HG02938 (cell line): Measurements from ENCODE around the gene PTPRM.
"Not testable (repeated sequence)": the region's sequence is repeated elsewhere in the genome, so short reads cannot be mapped to it uniquely, and the experiment has no call there.

Source experiments
- ATAC-seq: cut with Tn5 transposase; IDR thresholded peaks from one replicate; pipeline ENCODE4 v1.9.1; 2021; ENCODE audit warnings: mild to moderate bottlenecking, moderate library complexity; ENCODE audit not compliant: unreplicated experiment

PTPRM gene

DNA sequence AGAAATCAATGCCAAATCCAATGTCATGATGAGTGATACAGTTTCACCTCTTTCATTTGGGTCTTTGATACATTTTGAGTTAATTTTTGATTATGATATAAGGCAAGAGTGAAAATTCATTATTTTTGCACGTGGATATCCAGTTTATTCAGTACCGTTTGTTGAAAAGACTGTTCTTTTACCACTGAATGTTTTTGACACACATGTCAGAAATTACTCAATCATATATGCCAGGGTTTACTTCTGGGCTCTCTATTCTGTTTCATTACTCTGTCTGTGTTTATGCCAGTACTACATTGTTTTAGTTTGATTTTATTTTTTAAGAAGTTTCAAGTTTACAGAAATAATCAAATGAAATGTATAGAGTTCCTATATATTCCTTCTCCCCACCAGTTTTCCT, 154.4 kb downstream of the PTPRM start:
- no peak for ATAC-seq

GRCh38 chr18:7722955-7723354, 155.8 kb downstream of the PTPRM start:
- ATAC-seq, result no peak

- ATAC-seq, result no peak
Measured at GRCh38 chr18:7723558-7723957, 156.4 kb downstream of the PTPRM start.

DNA sequence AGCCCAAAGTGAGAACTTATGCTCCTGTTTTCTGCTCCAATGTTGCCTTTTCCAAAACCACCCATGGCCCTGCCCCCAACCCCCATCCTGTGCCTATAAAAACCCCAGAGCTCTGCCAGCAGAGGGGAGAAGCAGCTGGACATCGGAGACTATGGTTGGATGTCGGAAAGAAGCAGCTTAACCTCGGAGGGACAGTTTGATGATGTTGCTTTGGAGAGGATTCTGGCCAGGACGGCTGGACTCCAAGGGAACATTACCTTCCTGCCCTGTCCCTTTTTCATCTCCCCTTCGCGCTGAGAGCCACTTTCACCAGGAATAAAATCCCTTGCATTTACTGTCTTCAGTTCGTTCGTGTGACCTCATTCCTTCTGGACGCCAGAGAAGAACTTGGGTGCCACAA, 158.4 kb downstream of the PTPRM start:
- ATAC-seq, result no peak

DNA sequence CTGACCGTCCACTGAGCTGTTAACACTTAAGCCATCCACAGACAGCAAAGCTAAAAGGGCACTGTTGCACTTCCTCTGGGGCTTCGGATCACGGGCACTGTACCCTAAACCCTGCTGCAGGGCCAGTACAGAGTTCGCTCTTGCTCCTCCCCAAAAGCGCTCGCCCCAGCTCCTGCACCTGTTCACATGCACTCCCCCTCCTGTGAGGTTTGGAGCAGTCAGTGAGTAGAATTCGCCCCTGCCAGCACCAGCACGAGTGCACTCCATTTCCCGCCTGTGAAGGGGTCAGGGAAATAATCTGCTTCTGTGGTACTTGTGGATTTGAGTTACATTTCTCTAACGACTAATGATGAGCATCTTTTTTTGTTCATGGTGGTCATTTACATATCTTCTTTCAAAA, 158.8 kb downstream of the PTPRM start:
- ATAC-seq, result no peak

GRCh38 chr18:7726522-7726921, 159.4 kb downstream of the PTPRM start:
- ATAC-seq, result no peak

GRCh38 chr18:7727361-7728076, 160.4 kb downstream of the PTPRM start:
- ATAC-seq, result no peak

- ATAC-seq, result no peak
Measured at GRCh38 chr18:7728297-7728696, 161.2 kb downstream of the PTPRM start.

- no peak for ATAC-seq
Measured at GRCh38 chr18:7729868-7730267, 162.8 kb downstream of the PTPRM start.

- ATAC-seq, result no peak
Measured at GRCh38 chr18:7730682-7731081, 163.6 kb downstream of the PTPRM start.

DNA sequence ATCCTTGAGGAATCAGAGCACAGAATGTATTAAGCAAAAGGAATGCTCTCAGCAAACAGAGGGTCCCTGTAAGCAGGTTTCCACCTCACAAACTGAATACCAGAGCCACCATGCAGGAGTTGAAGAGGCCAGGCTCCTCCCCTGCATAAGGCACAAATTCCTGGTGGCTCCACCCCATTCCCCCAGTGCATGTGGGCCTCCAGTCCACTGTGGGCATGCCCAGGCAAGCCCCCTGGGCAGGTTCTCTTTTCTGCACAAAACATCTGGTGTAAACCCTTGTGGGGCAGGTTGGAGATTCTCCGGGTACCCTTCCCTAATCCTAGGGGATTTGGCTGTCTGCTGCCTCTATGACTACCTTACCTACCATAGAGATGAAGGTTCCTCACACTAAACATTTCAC, 166.5 kb downstream of the PTPRM start:
- no peak for ATAC-seq

DNA sequence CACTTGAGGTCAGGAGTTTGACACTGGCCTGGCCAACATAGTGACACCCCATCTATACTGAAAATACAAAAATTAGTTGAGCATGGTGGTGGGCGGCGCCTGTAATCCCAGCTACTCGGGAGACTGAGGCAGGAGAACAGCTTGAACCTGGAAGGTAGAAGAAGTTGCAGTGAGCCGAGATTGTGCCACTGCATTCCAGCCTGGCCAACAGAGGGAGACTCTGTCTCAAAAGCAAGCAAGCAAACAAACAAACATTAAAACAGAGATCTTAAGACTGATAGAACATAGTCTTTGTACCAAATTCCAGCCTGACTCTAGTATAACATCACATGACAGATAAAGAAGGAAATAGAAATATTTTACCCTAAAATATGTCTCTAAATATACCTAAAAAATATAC, 168.1 kb downstream of the PTPRM start:
- no peak for ATAC-seq

DNA sequence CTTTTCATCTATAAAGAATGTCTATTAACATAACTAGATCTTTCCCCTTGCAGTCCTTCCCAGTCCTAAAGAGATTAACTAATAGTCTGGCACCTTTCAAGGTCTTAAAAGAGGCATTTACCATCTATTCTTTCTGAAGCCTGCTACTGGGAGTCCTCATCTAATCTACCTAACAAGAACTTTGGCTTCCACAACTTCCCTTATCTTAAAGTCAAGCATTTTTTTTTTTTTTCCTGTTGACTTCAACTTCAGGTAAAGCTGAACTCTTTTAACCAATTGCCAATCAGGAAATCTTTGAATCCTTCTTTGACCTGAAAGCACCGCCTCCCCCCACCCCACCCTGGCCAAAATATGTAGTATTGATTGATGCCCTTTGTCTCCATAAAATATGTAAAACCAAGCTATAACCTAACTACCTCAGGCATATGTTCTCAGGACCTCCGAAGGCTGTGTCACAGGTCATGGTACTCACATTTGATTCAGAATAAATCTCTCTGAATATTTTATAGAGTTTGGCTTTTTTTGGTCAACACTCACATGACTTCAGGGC, 168.6 kb downstream of the PTPRM start:
- no peak for ATAC-seq

GRCh38 chr18:7736526-7736925, 169.4 kb downstream of the PTPRM start:
- ATAC-seq, result not testable (repeated sequence)

DNA sequence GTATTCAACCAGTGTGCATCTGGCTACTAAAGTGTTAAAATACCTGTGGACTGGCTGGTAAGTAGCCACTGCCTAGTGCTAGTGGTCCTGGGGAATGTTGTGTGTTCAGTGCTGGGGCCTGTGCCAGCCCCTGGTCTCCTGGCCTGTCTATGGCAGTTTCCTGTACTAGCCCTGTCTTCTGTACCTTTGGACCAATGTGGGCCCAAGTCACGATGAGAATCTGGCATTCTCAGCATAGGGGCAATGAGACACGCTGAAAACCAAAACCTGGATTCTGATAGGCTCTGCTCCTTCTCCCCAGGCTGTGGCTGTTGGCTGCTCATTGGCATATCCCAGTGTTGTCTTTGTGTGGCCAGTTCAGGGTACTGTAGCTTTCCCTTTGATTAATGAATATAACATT, 170.4 kb downstream of the PTPRM start:
- no peak for ATAC-seq

- ATAC-seq, result no peak
Measured at GRCh38 chr18:7740821-7741220, 173.7 kb downstream of the PTPRM start.

DNA sequence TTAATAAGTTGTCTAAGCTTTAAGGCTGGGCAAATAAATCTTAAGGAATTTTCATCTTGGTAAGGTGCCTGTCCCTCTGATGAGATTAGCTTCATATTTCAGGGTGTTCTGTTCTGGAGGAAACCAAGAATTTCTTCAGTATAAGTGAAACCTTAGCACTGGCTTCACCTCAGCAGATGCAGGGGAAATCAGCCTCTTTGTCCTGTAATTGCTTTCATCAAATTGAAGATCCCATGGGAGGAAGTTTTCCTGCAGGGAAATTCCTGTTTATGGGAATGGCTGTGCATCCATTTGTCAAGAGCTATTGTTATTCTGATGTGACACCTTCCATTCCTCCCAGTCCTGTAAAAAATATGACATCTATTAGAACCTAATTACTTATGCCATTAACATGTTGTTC, 174.5 kb downstream of the PTPRM start:
- no peak for ATAC-seq

GRCh38 chr18:7742224-7742623, 175.1 kb downstream of the PTPRM start:
- no peak for ATAC-seq

GRCh38 chr18:7743256-7743655, 176.1 kb downstream of the PTPRM start:
- ATAC-seq, result no peak

- ATAC-seq, result no peak
Measured at GRCh38 chr18:7746106-7746505, 179.0 kb downstream of the PTPRM start.

DNA sequence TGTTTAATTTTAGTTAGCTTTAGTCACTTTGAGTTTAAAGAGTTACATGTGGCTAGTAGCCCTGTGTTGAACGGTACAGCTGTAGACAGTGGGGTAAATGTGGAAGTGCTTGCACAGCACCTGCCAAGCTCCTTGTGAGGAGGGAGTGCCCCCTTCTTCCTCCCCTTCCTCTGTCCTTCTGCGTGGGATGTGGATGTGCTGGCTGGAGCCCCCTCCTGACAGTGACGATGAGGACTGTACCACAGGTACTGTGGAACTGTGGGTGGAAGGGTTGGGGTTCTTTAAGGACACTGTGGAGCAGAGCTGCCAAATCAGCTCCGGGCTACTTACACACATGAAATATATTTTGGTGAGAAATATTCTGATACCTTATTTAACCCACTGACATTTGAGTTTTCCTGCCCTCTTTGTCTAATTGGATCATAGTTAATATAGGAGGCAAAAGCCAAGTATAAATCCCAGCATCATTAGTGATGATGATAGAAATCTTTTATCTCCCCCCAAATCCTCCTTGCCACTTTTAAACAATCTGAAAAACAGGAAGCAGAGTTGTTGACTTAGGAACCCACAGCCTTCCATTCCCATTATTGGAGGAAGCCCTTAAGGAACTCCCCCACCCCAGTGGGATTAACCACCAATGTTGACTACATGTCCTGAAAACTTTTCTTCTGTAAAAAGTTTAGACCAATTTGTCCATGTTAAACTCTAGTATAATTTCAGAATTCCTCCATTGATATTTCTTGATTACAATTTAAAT, 181.3 kb downstream of the PTPRM start:
- ATAC-seq, result no peak

GRCh38 chr18:7749008-7749405, 181.9 kb downstream of the PTPRM start:
- no peak for ATAC-seq
